Globus pallidus (tissue), 1 donor: ENCODE measurements around the gene RHBG.

Experiments
- DNase-seq: peaks from one replicate; pipeline ENCODE4 v3.0.0-alpha.2; 2015; ENCODE audit warnings: low spot score

Gene RHBG

DNA sequence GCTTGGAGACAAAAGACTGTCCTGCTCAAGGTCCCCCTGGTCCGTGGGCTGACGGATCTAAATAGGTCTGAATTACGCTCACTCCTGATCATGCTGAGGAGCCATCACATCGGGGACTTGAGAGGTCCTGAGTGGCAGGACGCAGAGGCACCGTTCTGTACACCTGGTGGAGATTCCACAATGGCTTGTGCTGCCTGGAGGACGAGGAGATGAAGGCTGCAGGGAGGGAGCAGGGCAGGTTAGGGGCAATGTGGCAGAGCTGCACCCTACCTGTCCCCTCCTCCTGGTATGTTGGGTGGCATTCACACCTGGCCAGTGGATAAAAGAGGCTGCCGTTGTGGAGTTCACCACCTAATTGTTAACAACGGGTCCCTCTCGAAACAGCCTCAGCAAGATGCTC, 38.7 kb downstream of the RHBG start:
- no peak for DNase-seq

DNA sequence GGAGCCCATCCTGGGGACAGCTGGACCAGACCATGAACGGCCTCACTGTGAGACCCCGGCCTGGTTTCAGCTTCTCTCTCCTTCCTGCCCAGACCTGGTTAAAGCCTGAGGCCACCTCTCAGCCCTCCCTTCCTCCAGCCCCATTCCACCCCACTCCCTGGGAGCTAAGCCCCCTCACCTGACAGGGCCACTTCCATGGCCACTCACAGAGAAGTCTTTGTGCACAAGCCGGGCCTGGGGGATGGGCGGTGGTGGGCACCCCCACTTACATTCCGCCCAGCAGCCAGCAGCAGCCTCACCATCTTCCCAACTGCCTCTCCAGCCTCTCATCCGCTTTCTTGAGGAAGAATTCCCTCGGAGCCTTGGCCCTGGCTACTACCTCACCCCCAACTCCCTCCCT, 40.4 kb downstream of the RHBG start:
- DNase-seq, result peak; percentile 51

DNA sequence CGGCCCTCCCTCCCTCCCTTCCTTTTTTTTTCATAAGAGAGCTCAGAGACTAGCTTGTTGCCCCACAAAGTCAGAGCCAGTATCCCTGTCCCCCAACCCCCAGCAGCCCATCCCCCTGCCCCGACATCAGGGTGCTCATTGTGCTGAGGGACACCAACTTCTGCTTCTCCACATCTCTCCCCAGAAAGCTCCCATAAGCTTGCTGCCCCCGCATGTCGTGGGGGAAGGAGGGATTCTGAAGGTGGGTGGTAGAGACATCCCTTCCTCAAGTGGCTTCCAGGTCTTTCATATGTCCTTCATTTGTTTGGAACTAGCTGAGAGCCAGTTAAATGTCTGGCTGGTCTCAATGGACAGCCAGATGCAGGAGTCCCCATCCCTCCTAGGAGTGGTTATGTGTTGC, 41.2 kb downstream of the RHBG start:
- peak; percentile 32 for DNase-seq

DNA sequence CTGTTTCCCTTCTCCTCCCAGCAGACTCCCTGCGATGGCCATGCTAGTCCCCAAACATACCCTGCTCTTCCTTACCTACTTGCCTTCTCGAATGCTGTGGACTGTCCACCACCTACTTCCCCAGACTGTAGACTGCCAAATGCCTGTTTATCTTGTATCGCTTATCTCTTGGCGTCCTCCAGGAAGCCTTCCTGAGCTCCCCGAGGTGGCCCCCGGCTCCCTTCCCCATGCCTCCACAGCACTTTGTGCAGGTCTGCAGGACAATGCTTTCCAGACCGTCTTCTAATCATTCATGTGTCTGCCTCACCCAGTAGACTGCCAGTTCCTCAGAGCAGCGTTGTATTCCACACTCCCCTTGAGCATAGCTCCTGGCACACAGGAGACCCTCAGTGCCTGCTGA, 41.7 kb downstream of the RHBG start:
- DNase-seq, result peak; percentile 32

DNA sequence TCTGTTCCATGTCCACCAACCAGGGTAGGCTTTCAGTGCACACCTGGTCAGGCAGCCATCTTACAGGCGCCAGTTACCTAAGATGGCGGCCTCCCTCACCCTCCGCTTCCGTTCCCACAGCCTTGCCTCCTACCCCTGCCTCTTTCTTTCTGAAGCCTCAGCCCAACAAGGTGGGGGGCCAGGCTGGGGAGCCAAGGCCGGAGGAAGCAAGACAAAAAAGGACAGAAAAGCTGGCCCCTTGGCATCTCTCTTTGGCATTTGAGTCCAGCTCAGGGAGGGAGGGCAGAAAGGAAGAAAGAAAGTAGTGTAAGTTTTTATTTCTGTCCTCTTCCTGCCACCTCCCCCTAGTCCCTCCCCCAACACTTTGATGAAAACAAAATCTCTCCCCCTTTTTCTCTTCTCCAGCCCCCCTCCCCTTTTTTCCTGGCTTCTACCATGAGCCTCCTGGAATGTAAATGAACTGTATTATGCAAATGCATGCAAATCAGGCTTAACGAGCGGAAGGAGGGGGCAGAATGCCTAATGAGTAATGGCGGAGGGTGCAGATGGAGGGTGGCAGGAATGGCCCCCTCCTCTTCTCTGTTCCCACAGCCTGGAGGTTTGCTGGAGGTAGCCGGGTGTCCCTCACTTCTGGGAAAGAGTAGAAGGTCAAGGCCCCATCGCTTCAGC, 43.8 kb downstream of the RHBG start:
- DNase-seq, result peak; percentile 90

DNA sequence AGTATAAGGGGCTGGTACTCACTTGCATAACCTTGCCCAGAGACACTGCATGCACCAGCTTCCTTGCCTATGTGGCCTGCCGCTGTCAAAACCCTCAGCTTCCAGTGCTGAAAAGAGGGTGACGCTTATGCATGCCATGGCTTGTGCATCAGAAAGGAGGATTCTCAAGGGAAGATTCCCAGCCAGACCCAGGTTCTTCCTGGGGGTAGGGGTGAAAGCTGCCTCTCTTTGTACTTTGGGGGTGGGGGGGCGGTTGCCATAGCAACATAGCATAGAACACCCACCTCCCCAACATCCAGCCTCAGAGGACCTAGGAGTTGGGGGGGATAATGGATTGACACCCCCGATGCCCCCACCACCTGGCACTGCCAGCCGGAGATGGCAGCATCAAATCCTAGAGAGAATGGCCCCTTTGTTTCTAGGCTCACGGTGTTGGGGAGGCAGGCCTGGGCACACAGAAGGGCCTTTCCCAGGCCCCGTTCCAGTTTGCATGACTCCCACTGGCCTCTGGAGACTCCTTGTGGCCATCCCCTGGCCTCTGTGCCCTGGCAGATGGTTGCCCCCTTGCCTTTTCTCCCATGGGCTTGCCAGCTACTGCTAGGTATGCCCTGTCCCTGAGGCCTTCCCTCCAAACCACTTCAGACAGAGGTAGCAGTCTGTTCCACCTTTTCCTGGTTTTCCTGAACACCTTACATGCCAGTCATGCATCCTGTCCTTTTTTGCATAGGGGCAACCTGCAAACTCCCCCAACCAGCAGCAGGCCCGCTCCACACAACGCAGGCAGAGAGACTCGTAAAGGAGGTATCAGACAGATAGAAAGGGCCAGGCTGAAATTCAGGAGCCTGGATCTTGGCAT, 44.6 kb downstream of the RHBG start:
- peak; percentile 99 for DNase-seq

DNA sequence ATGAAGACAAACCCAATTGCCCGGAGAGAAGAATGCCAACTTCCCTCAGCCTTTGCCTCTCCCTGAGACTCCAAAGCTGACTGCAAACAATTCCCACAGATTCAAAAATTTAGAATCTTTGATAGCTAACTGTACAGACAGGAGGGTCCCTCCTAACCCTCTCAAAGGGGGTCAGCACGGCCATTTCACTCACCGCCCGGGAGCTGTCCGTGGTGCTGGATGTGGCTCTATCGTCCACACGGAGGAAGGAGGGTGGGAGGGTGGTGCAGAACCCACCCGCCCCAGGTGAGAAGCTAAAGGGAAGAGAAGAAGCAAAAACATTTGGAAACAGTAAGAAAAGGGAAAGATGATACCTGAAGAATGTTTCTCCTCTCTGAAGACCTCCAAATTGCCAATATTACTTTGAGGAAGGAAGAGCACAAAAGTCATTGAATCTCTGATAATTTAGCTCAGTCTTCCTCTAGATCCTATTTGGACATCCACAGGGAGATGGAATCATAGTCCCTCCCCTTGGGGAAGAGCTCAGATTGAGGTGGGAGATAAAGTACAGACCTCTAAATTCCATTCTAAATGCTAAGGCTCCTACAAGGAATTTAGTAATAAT, 45.6 kb downstream of the RHBG start:
- DNase-seq, result peak; percentile 73

DNA sequence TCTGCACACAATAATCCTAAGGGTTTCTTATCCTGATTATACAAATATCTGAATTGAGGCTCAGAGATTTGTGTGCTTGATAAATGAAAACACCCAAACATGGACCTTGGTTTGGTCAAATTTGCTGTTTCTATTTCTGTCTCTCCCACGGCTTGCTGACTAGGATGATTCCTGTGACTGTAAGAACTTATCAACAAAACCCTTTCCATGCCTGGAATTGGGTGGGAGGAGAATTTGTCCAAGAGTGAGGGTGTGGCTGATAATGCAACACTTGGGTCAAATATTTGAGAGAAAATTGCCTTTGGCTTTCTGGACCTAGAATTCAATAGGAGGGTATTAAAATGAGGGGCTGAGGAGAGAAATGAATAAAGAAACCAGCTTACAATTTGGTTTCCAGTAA, 48.0 kb downstream of the RHBG start:
- DNase-seq, result peak; percentile 31

DNA sequence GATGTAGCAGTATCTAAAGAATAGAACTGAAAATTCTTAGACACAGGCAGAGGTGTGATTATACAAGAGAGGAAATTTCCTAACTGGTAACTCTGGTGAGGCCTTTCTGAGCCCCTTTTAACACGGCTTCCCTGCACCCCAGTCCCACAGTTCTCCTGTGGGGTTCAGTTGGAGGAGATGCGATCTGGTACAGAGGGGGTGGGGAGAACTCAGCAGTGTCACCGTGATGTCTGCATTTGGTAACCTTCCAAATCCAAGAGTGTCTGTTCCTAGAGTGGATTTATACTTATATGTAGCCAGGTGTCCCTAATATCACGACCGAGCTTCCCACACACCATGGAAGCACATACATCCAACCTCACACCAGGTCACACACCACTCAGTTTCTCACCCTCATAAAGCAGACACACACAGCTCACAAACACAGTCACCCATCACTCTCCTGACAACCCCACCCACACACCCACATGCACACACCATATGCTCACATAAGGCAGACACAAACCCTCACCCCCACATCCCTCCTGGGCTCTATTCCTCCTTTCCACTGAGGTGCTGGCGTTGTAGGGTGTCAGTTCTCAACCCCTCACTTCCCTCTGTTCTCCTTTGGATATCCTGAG, 48.5 kb downstream of the RHBG start:
- DNase-seq, result peak; percentile 37

DNA sequence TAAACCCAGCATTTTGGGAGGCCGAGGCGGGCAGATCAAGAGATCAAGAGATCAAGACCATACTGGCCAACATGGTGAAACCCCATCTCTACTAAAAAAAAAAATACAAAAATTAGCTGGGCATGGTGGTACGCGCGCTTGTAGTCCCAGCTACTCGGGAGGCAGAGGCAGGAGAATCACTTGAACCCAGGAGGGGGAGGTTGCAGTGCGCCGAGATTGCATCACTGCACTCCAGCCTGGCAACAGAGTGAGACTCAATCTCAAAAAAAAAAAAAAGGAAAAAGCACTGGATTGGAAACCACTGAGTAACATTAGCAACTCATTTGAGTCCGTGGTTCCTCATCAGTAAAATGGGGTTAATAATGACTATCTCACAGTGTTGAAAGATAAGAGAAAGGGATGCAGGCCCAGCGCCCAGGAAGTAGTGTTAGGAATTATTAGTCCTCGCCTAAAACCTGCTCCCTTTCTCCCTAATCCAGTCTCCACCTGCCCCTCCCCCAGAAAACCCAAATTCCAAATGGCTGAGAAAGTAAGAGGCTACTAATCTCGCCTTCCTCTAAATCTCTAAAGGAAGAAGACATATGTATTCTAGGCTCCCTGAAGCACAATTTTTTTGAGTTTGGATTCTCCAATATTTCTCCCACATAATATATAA, 49.5 kb downstream of the RHBG start:
- DNase-seq, result no peak

DNA sequence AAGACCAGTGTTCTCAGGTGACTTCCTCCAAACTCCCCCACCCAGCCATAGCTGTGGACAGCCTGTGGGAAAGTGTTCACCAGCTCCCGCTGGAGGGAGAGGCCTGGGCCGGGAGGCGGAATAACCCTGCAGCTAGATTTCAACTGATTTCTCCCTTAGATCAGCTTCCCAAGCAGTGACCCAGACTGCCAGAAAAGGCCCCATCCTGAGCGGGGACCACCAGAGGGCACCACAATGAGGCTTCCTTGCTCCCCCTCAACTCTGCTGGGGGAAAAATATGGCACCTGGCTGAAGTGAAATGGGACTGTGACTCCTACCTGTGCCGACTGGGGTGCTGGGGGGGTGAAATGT, 50.8 kb downstream of the RHBG start:
- no peak for DNase-seq

DNA sequence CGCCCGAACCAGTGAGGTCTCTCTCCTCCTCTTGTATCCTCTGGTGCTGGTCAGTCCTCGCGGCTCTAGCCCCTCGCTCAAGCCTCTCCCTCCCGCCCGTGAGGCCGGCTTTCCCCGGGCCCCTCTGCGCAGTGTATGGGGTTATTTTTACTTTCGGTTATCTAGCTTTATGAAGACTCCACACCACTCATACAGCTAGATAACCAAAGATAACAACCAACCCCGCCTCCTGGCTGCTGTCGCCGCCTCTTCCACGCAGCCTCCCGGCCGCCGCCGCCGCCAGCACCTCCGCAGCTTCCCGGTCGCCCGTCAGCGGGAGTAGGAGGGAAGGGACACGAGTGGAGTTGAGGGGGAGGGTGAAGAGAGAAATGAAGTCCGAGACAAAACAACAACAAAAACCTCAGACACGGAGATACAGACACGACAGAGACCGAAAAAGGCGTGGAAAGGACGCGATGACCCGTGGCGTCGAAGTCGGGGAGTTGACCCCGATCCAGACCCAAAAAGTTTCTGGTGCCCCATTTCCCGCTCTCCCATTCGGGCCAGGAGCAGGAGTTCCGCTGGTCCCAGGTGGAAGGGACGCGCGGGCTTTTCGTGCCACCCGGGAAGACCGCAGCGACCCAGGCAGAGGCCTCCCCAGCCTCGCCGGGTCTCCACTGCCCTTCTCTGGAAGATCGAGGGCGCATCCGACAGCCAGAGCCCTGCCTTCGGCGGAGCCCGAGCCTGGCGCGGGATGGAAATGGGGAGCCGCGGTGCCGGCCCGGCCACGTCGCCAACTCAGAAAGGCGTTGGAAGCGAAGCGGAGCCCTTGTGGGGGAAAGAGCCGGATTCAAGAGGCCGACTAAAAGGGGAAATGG, 51.4 kb downstream of the RHBG start:
- DNase-seq, result no peak

DNA sequence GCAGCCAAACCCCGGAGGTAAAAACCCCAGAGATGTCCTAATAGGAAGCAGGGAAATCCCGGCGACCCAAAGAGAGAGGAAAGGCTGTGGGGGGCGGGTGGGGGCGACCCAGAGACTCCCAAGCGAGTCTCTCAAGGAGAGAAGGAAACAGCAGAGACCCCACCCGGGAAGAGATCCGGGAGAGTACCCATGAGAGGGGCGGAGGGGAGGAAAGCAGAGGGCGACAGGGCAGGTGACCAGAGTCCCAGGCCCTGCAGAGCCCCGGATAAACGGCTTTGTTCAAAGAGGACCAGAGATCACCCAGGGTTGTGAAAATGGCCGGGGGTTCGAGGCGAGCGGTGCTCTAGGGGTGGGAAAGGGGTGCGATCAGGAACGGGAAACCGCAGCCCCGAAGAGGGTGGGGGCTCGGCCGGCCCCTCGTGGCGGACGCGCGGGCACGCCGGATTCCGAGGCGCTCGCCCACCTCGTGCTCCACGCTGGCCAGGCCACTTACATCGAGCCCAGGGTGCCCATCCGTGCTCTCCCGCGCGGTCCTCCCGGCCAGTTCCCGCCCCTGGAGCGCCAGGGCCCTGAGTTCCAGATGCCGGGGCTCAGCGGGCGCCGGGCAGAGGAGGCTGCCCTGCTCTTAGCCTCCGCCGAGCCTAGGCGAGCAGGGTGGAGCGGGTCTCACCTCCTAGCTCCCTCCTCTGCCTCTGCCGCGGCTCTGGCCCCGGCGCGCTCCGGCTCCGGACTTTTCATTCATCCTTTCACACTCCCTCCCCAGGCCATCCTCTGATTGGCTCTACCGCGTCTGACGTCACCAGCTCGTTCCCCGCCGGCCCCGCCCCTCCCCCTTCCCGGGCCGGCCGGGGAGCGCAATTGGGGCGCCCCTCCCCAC, 52.3 kb downstream of the RHBG start:
- peak; percentile 90 for DNase-seq

DNA sequence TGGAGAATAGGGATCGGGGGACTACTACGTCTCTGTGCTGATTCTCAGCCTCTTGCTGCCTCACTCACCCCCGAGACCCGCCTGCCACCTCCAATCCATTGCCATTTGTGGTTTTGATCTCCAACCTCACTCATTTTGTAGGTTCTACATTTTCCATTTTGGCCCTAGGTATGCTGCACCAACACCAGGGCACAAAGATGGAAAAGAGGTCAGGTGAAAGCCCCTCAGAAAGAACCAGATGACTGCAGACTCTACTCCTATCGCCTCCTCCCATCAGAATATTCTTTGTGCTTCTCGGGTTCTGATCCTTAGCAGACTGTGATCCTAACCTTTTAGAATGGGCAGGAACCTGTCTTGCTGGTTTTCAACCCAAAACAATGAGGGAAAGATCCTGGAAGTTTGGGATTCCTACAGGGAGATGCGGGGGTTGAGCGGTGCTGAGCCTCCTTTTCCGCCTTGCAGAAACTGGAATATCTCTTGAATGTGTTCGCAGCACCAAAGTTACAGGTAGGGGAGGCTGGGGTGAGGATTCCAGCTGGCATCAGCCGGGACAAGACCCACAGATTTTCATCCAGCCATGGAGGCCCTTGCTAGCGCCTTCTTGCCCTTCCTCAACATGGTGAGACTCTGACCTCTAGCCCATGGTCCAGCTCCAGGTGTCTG, 53.1 kb downstream of the RHBG start:
- DNase-seq, result no peak

DNA sequence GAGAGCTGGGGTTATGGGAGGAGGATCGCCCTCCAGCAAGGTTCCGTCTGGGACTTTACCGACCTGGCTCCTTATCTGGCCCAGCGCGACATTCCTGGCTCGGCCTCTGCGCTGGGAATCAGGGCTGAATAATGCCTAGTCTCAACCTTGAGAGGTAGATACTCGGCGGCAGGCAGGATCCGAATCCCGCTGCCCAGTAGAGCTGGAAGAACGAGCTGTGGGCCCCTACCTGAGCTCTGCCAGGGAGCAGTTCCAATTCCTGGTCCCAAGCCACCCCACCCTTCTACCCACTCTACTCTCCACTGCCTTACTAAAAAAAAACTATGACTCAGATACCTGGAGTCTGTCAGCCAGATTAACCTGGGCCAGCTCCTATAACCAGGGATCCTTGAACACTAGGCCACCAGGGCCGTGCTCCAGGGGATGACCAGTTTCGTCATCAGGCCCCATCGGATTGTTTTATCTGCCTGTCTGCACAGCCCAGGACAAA, 53.6 kb downstream of the RHBG start:
- DNase-seq, result no peak

DNA sequence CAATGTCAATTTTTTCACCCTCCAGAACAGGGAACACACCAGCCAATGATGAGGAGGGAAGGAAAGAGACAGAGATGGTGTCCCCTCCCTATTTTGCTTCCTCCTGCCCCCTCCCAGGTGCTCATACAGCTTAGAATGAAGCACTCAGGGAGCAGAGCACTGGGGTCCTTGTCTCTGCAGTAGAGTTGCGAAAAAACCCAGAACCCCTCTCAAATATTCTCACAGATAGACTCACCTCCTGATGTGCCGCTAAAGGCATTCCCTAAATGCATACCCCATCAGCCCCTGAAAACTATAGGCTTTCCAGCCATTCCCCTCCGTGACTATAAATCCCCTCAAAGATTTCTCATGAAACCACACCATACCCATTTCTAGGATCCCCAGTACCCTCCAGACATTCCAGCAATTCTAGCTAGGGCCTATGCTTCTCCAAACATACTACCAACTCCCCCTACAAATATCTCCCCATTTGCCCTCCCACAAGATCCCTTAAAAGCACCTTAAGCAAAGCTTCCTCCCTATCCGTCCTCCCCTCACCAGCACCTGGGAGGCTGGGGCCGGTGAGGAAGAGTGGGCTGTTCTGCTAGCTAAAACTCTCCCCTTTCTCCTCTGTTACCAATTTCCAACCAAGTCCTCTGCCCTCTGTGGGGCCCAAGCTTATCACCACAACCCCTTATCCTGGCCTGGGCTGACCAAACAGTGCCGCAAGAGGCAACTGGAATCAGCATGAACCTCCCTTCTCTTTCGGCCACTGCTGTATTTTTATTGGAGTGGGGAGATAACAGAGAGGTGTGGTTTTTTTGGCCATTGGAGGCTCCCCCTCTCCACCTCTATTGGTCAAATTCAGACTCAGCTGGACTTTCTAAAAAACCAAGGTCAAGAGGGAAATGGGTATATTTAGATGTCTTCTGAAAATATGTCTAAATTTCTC, 54.7 kb downstream of the RHBG start:
- DNase-seq, result no peak

DNA sequence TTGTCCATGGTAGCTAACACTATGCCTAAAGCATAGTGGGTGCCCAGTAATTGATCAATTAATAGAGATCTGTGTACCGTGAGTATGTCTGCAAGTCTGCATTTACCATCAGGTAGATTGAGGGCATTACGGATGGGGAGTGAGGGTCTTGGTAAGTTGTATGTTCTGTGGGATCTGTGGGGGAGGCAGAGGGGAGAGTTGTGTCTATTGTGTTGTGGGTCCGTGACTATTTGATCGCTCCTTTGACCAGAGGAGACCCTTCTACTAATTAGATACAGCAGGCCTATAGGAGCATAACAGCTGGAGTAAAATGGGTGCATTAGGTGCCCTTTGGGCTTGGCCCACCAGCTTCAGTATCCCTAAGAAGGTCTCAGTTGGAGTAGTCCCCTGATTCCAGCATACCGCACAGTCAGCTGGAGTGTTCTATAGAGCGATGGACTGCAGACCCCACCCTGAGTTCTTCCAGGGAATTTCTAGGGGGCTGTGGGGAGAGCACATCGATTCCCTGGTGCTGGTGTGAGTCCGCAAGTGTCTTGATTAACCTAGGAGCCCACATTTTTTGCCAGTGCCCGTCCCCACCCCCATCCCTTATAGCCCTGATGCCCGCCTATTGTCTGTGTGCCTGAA, 55.9 kb downstream of the RHBG start:
- no peak for DNase-seq

DNA sequence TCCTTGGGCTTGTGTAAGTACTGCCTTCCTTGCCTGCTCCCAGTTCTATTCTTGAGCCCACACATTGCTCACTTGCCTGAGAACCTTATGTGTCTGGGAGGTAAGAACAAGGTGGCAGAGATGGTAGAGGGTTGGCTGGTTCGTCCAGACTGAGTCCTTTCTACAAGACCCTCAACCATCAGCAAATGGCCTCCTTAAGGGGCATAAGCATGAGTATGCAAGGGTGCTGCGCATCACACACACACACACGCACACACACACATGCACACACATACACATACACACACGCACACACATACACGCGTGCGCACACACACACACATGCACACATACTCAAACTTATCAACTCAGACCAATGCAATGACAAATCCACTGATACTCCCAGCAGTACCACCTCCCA, 56.9 kb downstream of the RHBG start:
- no peak for DNase-seq
